HCT116 (cell line): ENCODE measurements around the gene SH3BP1. TPM values are rescaled to one million over a fixed set of nuclear protein-coding genes. Genes with fewer than 3 reads are reported as not detected.
A peak's percentile ranks its signal among the peaks of the same experiment; 100 is the strongest.

ENCODE experiments used
- ATAC-seq: fragments of 200-7000 bp; cut with Tn5 transposase; 2 replicates; pipeline ENCODE4 v1.9.1; 2020; ENCODE audit warnings: mild to moderate bottlenecking, moderate library complexity
- BruUV-seq: library from RNA; stranded (reverse); fragments of 400-500 nt; replicated peaks from 2 replicates; lab custom pipeline; 2021; lab: Mats Ljungman, UMichigan
- CTCF ChIA-PET: fragments of 300-600 bp; sonication (Branson Sonifier 250); formaldehyde crosslinking; loops from one replicate; lab custom pipeline; 2021; ENCODE audit warnings: antibody characterized with exemption; lab: Charles Lee
- POLR2A ChIA-PET: fragments of 300-600, 350-600 bp; sonication (Branson Sonifier 250); formaldehyde crosslinking; loops from one replicate; lab custom pipeline; 2021; ENCODE audit warnings: antibody characterized with exemption; lab: Charles Lee
- RAD21 ChIA-PET, 2 experiments: fragments of 300-600 bp; sonication (Branson Sonifier 250); formaldehyde crosslinking; loops; one replicate each; lab custom pipeline; 2023; ENCODE audit warnings: low total read pairs in 2 of 2; ENCODE audit not compliant: uncharacterized antibody in 2 of 2, unreplicated experiment in 2 of 2, low non-redundant PET in 1 of 2; lab: Charles Lee
- DNase-seq: peaks from one replicate; pipeline ENCODE4 v3.0.0-alpha.2; 2010; ENCODE audit warnings: low read depth, low spot score
- H2AFZ ChIP-seq: fragments of 200-600 bp; shearing (Covaris generic), sonication (generic); 2 replicates; pipeline ENCODE4 v1.6.1; 2017; ENCODE audit warnings: low read depth, mixed run types, mixed read lengths, antibody characterized with exemption, low read length; ENCODE audit not compliant: poor library complexity, severe bottlenecking
- H3K27ac ChIP-seq: 2 replicates; pipeline ENCODE4 v1.5.1; 2012; ENCODE audit warnings: low read depth, low read length
- H3K27me3 ChIP-seq: fragments of 200-600 bp; sonication (generic); 2 replicates; pipeline ENCODE4 v1.6.1; 2016; ENCODE audit warnings: mixed run types, low read length, mixed read lengths; ENCODE audit not compliant: insufficient read depth
- H3K36me3 ChIP-seq, 2 experiments: fragments of 200-500 bp in 1 of 2; fragments of 200-600 bp in 1 of 2; sonication (Bioruptor generic) in 1 of 2; sonication (generic) in 1 of 2; 2 replicates each; pipeline versions ENCODE4 v1.5.1 to v1.6.1; 2014 to 2016; ENCODE audit warnings: low read length in 2 of 2, inconsistent platforms in 1 of 2, mixed read lengths in 1 of 2, mixed run types in 1 of 2; ENCODE audit not compliant: insufficient read depth in 2 of 2, control insufficient read depth in 1 of 2
- H3K4me1 ChIP-seq, 2 experiments: fragments of 200-600 bp in 1 of 2; sonication (generic) in 1 of 2; 2 replicates each; pipeline versions ENCODE4 v1.5.1 to v1.6.1; 2012 to 2017; ENCODE audit warnings: low read length in 2 of 2, inconsistent platforms in 1 of 2, mild to moderate bottlenecking in 1 of 2, mixed read lengths in 1 of 2, mixed run types in 1 of 2, moderate library complexity in 1 of 2; ENCODE audit not compliant: insufficient read depth in 2 of 2, control insufficient read depth in 1 of 2
- H3K4me2 ChIP-seq: fragments of 200-600 bp; sonication (generic); 2 replicates; pipeline ENCODE4 v1.6.1; 2017; ENCODE audit warnings: mixed run types, low read length, mixed read lengths
- H3K4me3 ChIP-seq, 2 experiments: fragments of 200-600 bp in 1 of 2; sonication (generic) in 1 of 2; replicated peaks in 1 of 2; 2 replicates each; pipeline ENCODE4 v1.5.1; 2011 to 2016; ENCODE audit warnings: low read length in 2 of 2, control low read depth in 1 of 2, low read depth in 1 of 2, mild to moderate bottlenecking in 1 of 2, mixed read lengths in 1 of 2, mixed run types in 1 of 2
- H3K79me2 ChIP-seq: fragments of 200-600 bp; sonication (generic); 2 replicates; pipeline ENCODE4 v1.6.1; 2017; ENCODE audit warnings: mild to moderate bottlenecking, mixed run types, low read length, moderate library complexity, mixed read lengths; ENCODE audit not compliant: insufficient read depth
- H3K9ac ChIP-seq: fragments of 200-600 bp; sonication (generic); 2 replicates; pipeline ENCODE4 v1.6.1; 2016; ENCODE audit warnings: low read length, mixed read lengths
- H3K9me2 ChIP-seq: fragments of 200-600 bp; sonication (generic), shearing (Covaris generic); 2 replicates; pipeline ENCODE4 v1.6.1; 2017; ENCODE audit warnings: mixed run types, mild to moderate bottlenecking, moderate library complexity; ENCODE audit not compliant: insufficient read depth
- H3K9me3 ChIP-seq, 2 experiments: fragments of 200-500 bp in 1 of 2; fragments of 200-600 bp in 1 of 2; sonication (Bioruptor generic) in 1 of 2; sonication (generic) in 1 of 2; 2 replicates each; pipeline ENCODE4 v1.6.1; 2014 to 2017; ENCODE audit warnings: low read length in 2 of 2, mixed read lengths in 2 of 2, inconsistent platforms in 1 of 2, low read depth in 1 of 2, mild to moderate bottlenecking in 1 of 2, mixed run types in 1 of 2, moderate library complexity in 1 of 2; ENCODE audit not compliant: control insufficient read depth in 1 of 2, insufficient read depth in 1 of 2
- H4K20me1 ChIP-seq: fragments of 200-600 bp; sonication (generic), shearing (Covaris generic); 2 replicates; pipeline ENCODE4 v1.6.1; 2017; ENCODE audit warnings: mixed run types, mild to moderate bottlenecking, moderate library complexity; ENCODE audit not compliant: insufficient read depth
- EGR1 ChIP-seq: IDR thresholded peaks from 2 replicates; pipeline ENCODE4 v1.6.1; 2012; ENCODE audit warnings: low read depth
- ELF1 ChIP-seq: IDR thresholded peaks from 2 replicates; pipeline ENCODE4 v1.6.1; 2012; ENCODE audit warnings: low read depth, borderline replicate concordance
- EZH2 ChIP-seq: fragments of 200-600 bp; sonication (generic); IDR thresholded peaks from 2 replicates; pipeline ENCODE4 v1.6.1; 2017; ENCODE audit warnings: antibody characterized with exemption, mixed run types
- FOSL1 ChIP-seq: IDR thresholded peaks from 2 replicates; pipeline ENCODE4 v1.6.1; 2012; ENCODE audit warnings: low read depth
- POLR2AphosphoS5 ChIP-seq: IDR thresholded peaks from 2 replicates; pipeline ENCODE4 v1.6.1; 2011; ENCODE audit warnings: mild to moderate bottlenecking, low read depth, low read length, moderate library complexity
- SP1 ChIP-seq: IDR thresholded peaks from 2 replicates; pipeline ENCODE4 v1.6.1; 2012; ENCODE audit warnings: low read depth
- TCF7L2 ChIP-seq: IDR thresholded peaks from 2 replicates; pipeline ENCODE4 v1.7.0; 2011; ENCODE audit warnings: borderline replicate concordance, inconsistent platforms; ENCODE audit not compliant: insufficient read depth, insufficient read length; ENCODE audit errors: extremely low read depth
- ZFX ChIP-seq: fragments of 450-650 bp; IDR thresholded peaks from 2 replicates; pipeline ENCODE4 v1.6.1; 2017
- intact Hi-C: fragments of 100-400 bp; cut with micrococcal nuclease; formaldehyde crosslinking; loops from 2 replicates; pipeline ENCODE4 v1.10.0; 2022
- total RNA-seq: library from RNA; stranded (reverse); gene quantifications from one replicate; pipeline ENCODE4 v1.2.1, GENCODE V29; 2021; ENCODE audit not compliant: unreplicated experiment
- TF ChIP-seq, protein P1 (sequence below): IDR thresholded peaks from 2 replicates; pipeline ENCODE4 v1.6.1; 2012
- TF ChIP-seq, protein P2 (sequence below): IDR thresholded peaks from 2 replicates; pipeline ENCODE4 v1.6.1; 2011; ENCODE audit warnings: mild to moderate bottlenecking, low read length, moderate library complexity; ENCODE audit not compliant: insufficient replicate concordance; ENCODE audit errors: extremely low read depth
- TF ChIP-seq, protein P3 (sequence below): IDR thresholded peaks from 2 replicates; pipeline ENCODE4 v1.6.1; 2012

Gene SH3BP1
- total RNA-seq, 1 experiment from 2014 or later = 48.4 TPM

DNA sequence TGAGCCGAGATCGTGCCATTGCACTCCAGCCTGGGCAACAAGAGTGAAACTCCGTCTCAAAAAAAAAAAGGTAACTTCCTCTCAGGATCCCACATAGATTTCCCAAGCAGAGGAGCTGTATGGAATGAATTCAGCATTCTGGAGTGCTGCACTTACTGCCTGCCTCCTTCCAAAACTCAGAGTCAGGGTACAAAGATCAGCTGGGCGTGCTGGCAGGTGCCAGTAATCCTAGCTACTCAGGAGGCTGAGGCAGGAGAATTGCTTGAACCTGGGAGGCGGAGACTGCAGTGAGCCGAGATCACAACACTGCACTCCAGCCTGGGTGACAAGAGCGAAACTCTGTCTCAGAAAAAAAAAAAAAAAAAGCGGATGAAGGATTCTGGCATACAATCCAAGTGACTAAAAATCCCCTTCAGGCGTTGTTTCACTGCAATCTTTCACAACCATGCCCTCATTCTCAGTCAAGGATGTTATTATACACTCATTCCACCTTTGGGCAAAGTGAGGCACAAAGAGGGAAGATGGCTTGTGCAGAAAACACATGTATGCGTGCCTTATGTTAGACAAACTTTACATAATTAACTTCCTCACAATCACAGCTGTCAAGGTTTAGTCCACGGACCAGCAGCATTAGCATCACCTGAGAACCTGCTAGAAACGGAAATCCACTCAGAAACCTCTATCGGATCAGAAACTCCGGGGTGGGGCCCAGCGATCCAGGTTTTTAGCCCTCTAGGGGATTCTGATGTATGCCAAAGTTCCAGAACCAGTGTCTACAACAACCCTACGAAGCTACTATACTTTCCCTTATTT is 45.5 kb downstream of the SH3BP1 start:
- DNase-seq (no peak), ATAC-seq (no peak)
- intact Hi-C loops = loop anchor here (5.0 kb wide), 1 partner anchor 62 kb away; no protein-coding TSS in a partner anchor
- no peaks in the 10 kb centered on the region for H3K9me3 ChIP-seq
- RAD21 ChIA-PET = no interaction called here
- POLR2A ChIA-PET = interaction anchor here (0.8 to 2.2 kb wide), 2 partner anchors 10 to 67 kb away, joined by 6 to 9 read pairs; partner anchors contain the start of gene LGALS1
- CTCF ChIA-PET = interaction anchor here (0.6 to 2.3 kb wide), 4 partner anchors 10 to 42 kb away, joined by 3 to 8 read pairs (median 4); no protein-coding TSS in a partner anchor
- H3K4me2 ChIP-seq = peak overlapping the region; percentile 90; the same call in 1 of the 2 replicates
- no peaks in the 10 kb centered on the region for H3K27me3 ChIP-seq
- H3K4me3 ChIP-seq = no peak overlapping the region
- peaks cover 0 to 13% of the 10 kb centered on the region in 2 experiments; a peak in 1 of 4 replicates for H3K36me3 ChIP-seq
- H3K79me2 ChIP-seq = peaks cover 28% of the 10 kb centered on the region
- H3K9ac ChIP-seq = no peak overlapping the region
- TF ChIP-seq, protein P1, sequence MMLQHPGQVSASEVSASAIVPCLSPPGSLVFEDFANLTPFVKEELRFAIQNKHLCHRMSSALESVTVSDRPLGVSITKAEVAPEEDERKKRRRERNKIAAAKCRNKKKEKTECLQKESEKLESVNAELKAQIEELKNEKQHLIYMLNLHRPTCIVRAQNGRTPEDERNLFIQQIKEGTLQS = no peak
- TF ChIP-seq EZH2 (no peak), ZFX (no peak), EGR1 (no peak), TCF7L2 (no peak), SP1 (no peak), POLR2AphosphoS5 (no peak), ELF1 (no peak), FOSL1 (no peak)
- TF ChIP-seq, protein P2, sequence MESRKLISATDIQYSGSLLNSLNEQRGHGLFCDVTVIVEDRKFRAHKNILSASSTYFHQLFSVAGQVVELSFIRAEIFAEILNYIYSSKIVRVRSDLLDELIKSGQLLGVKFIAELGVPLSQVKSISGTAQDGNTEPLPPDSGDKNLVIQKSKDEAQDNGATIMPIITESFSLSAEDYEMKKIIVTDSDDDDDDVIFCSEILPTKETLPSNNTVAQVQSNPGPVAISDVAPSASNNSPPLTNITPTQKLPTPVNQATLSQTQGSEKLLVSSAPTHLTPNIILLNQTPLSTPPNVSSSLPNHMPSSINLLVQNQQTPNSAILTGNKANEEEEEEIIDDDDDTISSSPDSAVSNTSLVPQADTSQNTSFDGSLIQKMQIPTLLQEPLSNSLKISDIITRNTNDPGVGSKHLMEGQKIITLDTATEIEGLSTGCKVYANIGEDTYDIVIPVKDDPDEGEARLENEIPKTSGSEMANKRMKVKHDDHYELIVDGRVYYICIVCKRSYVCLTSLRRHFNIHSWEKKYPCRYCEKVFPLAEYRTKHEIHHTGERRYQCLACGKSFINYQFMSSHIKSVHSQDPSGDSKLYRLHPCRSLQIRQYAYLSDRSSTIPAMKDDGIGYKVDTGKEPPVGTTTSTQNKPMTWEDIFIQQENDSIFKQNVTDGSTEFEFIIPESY = no peak
- TF ChIP-seq, protein P3, sequence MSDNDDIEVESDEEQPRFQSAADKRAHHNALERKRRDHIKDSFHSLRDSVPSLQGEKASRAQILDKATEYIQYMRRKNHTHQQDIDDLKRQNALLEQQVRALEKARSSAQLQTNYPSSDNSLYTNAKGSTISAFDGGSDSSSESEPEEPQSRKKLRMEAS = no peak
- peaks cover 32 to 71% of the 10 kb centered on the region in 2 experiments for H3K4me1 ChIP-seq
- H2AFZ ChIP-seq = no peak overlapping the region
- no TSS peak for BruUV-seq
- H4K20me1 ChIP-seq = peaks cover 4% of the 10 kb centered on the region; the same call in 1 of the 2 replicates
- H3K27ac ChIP-seq = no peak overlapping the region
- no peaks in the 10 kb centered on the region for H3K9me2 ChIP-seq
